ENCODE measurements around the gene PSMB11.
"Not testable (repeated sequence)": the region's sequence is repeated elsewhere in the genome, so short reads cannot be mapped to it uniquely, and the experiment has no call there.

PSMB11 gene

DNA sequence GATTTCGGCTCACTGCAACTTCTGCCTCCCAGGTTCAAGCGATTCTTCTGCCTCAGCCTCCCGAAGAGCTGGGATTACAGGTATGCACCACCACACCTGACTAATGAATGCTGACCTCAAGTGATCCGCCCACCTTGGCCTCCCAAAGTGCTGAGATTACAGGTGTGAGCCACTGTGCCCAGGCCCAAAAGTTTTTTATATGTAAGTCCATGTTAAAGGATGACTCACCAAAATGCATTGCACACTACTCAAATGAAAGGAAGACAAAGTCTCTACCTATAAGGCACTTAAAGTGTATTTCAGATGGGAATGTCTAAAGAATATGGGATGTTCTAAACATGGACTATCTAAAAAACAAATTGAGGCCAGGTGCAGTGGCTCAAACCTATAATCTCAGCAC is 37.7 kb upstream of the PSMB11 start:
- H3K4me3 ChIP-seq (ENCODE audit: low read length in 2 of 2); H3K27ac ChIP-seq (ENCODE audit: low read depth in 2 of 2, low read length in 2 of 2); H3K36me3 ChIP-seq (ENCODE audit: control insufficient read depth in 2 of 2, insufficient read depth in 2 of 2, low read length in 2 of 2); H3K9ac ChIP-seq (ENCODE audit: low read depth in 1 of 2, low read length in 2 of 2); H3K9me3 ChIP-seq (ENCODE audit: control insufficient read depth in 2 of 2, low read length in 2 of 2); H3K27me3 ChIP-seq (ENCODE audit: control insufficient read depth in 2 of 2, insufficient read depth in 2 of 2, low read length in 2 of 2): not testable (repeated sequence)
- peaks cover 21 to 26% of the 10 kb centered on the region in 2 donors for H3K4me1 ChIP-seq (ENCODE audit: control insufficient read depth in 2 of 2, insufficient read depth in 2 of 2, low read length in 2 of 2)

- peak overlapping the region in 1 of 2 donors; percentile 99 for H3K9ac ChIP-seq (ENCODE audit: low read depth in 1 of 2, low read length in 2 of 2)
- H3K4me1 ChIP-seq (ENCODE audit: control insufficient read depth in 2 of 2, insufficient read depth in 2 of 2, low read length in 2 of 2), result peaks cover 22 to 30% of the 10 kb centered on the region in 2 donors
- H3K4me3 ChIP-seq (ENCODE audit: low read length in 2 of 2), result peak overlapping the region in 1 of 2 donors; percentile 94
- no peaks in the 10 kb centered on the region for H3K36me3 ChIP-seq (ENCODE audit: control insufficient read depth in 2 of 2, insufficient read depth in 2 of 2, low read length in 2 of 2)
- H3K27me3 ChIP-seq (ENCODE audit: control insufficient read depth in 2 of 2, insufficient read depth in 2 of 2, low read length in 2 of 2), result no peaks in the 10 kb centered on the region
- H3K9me3 ChIP-seq (ENCODE audit: control insufficient read depth in 2 of 2, low read length in 2 of 2), result no peaks in the 10 kb centered on the region
- peak overlapping the region in 1 of 2 donors; percentile 98 for H3K27ac ChIP-seq (ENCODE audit: low read depth in 2 of 2, low read length in 2 of 2)
Measured at GRCh38 chr14:23005451-23006187, 36.4 kb upstream of the PSMB11 start.

- peak overlapping the region; percentile 96 to 98 for H3K27ac ChIP-seq (ENCODE audit: low read depth in 2 of 2, low read length in 2 of 2)
- no peaks in the 10 kb centered on the region for H3K27me3 ChIP-seq (ENCODE audit: control insufficient read depth in 2 of 2, insufficient read depth in 2 of 2, low read length in 2 of 2)
- peak overlapping the region; percentile 98 to 99 for H3K9ac ChIP-seq (ENCODE audit: low read depth in 1 of 2, low read length in 2 of 2)
- H3K4me1 ChIP-seq (ENCODE audit: control insufficient read depth in 2 of 2, insufficient read depth in 2 of 2, low read length in 2 of 2), result peaks cover 21 to 28% of the 10 kb centered on the region in 2 donors
- no peaks in the 10 kb centered on the region for H3K36me3 ChIP-seq (ENCODE audit: control insufficient read depth in 2 of 2, insufficient read depth in 2 of 2, low read length in 2 of 2)
- H3K4me3 ChIP-seq (ENCODE audit: low read length in 2 of 2), result peak overlapping the region; percentile 94 to 99
- no peaks in the 10 kb centered on the region for H3K9me3 ChIP-seq (ENCODE audit: control insufficient read depth in 2 of 2, low read length in 2 of 2)
Measured at GRCh38 chr14:23006188-23006534, 35.9 kb upstream of the PSMB11 start.

DNA sequence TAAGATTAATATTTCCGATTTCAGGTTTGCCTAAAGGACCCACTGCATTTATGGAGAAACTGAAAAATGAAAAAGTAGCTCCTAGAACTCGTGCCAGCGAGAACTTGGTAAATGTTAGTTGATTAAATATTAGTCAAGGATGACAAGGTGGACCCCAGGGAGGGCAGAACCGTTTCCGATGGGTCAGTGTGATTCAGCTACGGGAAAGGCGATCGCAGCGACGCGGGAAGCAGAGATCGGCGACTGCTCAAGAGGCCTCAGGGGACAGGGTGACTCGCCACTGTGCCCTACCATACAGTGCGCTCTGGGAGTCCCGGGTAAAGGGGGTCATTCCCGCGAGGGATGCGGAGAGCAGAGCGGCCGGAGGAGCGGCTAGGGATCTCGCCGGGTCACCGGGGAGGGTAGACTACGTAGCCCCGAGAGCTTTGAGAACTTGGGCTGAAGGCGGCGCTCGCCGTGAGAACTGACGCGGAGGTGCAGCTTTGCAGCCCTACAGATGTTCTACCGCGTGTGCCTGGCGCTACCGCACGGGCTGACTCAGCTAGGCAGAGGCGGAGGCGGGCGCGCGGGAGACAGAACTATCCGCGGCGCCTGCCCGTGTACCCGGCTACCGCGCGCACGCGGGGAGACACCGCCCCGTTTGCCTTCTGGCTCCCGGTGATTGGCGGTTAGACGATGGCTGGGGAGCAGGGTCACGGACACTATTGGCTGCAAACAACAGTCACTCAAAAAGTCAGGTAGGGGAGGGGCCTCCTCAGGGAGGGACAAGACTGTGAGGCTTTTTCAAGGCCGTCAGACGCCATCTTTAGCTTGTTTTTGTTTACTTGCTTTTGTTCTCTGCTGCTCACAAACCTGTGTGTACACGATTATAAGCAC is 35.2 kb upstream of the PSMB11 start:
- H3K4me1 ChIP-seq (ENCODE audit: control insufficient read depth in 2 of 2, insufficient read depth in 2 of 2, low read length in 2 of 2), result peaks cover 17 to 25% of the 10 kb centered on the region in 2 donors
- H3K27ac ChIP-seq (ENCODE audit: low read depth in 2 of 2, low read length in 2 of 2), result peak overlapping the region; percentile 96 to 98
- H3K4me3 ChIP-seq (ENCODE audit: low read length in 2 of 2), result peak overlapping the region; percentile 94 to 99
- peak overlapping the region; percentile 98 to 99 for H3K9ac ChIP-seq (ENCODE audit: low read depth in 1 of 2, low read length in 2 of 2)
- H3K36me3 ChIP-seq (ENCODE audit: control insufficient read depth in 2 of 2, insufficient read depth in 2 of 2, low read length in 2 of 2), result no peaks in the 10 kb centered on the region
- H3K27me3 ChIP-seq (ENCODE audit: control insufficient read depth in 2 of 2, insufficient read depth in 2 of 2, low read length in 2 of 2), result no peaks in the 10 kb centered on the region
- no peaks in the 10 kb centered on the region for H3K9me3 ChIP-seq (ENCODE audit: control insufficient read depth in 2 of 2, low read length in 2 of 2)

- Histone ChIP-seq H3K27ac (ENCODE audit: low read depth in 2 of 2, low read length in 2 of 2) (no peak overlapping the region), H3K4me1 (ENCODE audit: control insufficient read depth in 2 of 2, insufficient read depth in 2 of 2, low read length in 2 of 2) (peaks cover 17 to 25% of the 10 kb centered on the region in 2 donors), H3K9me3 (ENCODE audit: control insufficient read depth in 2 of 2, low read length in 2 of 2) (no peaks in the 10 kb centered on the region), H3K9ac (ENCODE audit: low read depth in 1 of 2, low read length in 2 of 2) (no peak overlapping the region), H3K36me3 (ENCODE audit: control insufficient read depth in 2 of 2, insufficient read depth in 2 of 2, low read length in 2 of 2) (no peaks in the 10 kb centered on the region), H3K4me3 (ENCODE audit: low read length in 2 of 2) (no peak overlapping the region), H3K27me3 (ENCODE audit: control insufficient read depth in 2 of 2, insufficient read depth in 2 of 2, low read length in 2 of 2) (no peaks in the 10 kb centered on the region)
Measured at GRCh38 chr14:23008831-23009230, 33.2 kb upstream of the PSMB11 start.

GRCh38 chr14:23009483-23009938 is 32.5 kb upstream of the PSMB11 start:
- Histone ChIP-seq H3K4me3 (ENCODE audit: low read length in 2 of 2) (peak overlapping the region; percentile 92), H3K27ac (ENCODE audit: low read depth in 2 of 2, low read length in 2 of 2) (peak overlapping the region; percentile 82 to 83), H3K9me3 (ENCODE audit: control insufficient read depth in 2 of 2, low read length in 2 of 2) (no peaks in the 10 kb centered on the region), H3K9ac (ENCODE audit: low read depth in 1 of 2, low read length in 2 of 2) (peak overlapping the region; percentile 60 to 76), H3K36me3 (ENCODE audit: control insufficient read depth in 2 of 2, insufficient read depth in 2 of 2, low read length in 2 of 2) (no peaks in the 10 kb centered on the region), H3K4me1 (ENCODE audit: control insufficient read depth in 2 of 2, insufficient read depth in 2 of 2, low read length in 2 of 2) (peaks cover 17 to 25% of the 10 kb centered on the region in 2 donors), H3K27me3 (ENCODE audit: control insufficient read depth in 2 of 2, insufficient read depth in 2 of 2, low read length in 2 of 2) (no peaks in the 10 kb centered on the region)

- Histone ChIP-seq H3K4me1 (ENCODE audit: control insufficient read depth in 2 of 2, insufficient read depth in 2 of 2, low read length in 2 of 2) (peaks cover 17 to 25% of the 10 kb centered on the region in 2 donors), H3K27ac (ENCODE audit: low read depth in 2 of 2, low read length in 2 of 2) (peak within 1 kb of the TSS; percentile 82 to 83), H3K27me3 (ENCODE audit: control insufficient read depth in 2 of 2, insufficient read depth in 2 of 2, low read length in 2 of 2) (no peaks in the 10 kb centered on the region), H3K36me3 (ENCODE audit: control insufficient read depth in 2 of 2, insufficient read depth in 2 of 2, low read length in 2 of 2) (no peaks in the 10 kb centered on the region), H3K9ac (ENCODE audit: low read depth in 1 of 2, low read length in 2 of 2) (peak within 1 kb of the TSS; percentile 68 to 76), H3K4me3 (ENCODE audit: low read length in 2 of 2) (peak within 1 kb of the TSS; percentile 92), H3K9me3 (ENCODE audit: control insufficient read depth in 2 of 2, low read length in 2 of 2) (no peaks in the 10 kb centered on the region)
Measured at GRCh38 chr14:23009939-23010726, 31.9 kb upstream of the PSMB11 start, which contains the start of gene C14orf93. C14orf93 (minus strand) TSS chr14:23010143; CDS start chr14:22999023, 11,120 bp downstream.

DNA sequence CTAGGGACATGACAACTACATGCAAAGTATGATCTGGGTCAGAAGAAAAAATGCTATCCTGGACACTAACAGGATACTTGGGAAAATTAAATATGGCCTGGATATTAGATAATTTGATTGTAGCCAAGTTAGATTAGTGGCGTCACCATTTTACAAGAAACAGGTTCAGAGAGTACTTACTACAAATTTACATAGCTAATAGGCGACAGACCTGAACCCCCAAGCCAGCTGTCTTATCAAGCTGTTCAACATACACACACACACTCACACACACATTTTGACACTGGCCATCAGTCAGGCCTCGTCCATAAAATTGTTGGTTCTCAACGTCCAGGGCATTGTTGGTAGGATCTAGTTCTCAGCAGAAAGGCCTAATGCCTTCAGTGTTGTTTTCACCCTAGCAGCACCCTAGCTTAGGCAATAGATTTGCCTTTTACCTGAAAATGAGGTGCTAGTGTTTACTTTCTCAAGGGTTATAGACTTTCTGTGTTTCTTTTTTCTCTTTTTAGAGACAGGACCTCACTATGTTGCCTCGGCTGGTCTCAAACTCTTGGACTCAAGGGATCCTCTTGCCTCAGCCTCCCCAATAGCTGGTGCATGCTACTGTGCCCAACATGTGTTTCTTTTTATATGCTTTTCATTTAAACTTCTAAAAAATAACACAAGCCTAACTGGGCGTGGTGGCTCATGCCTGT is 28.8 kb upstream of the PSMB11 start:
- no peak overlapping the region for H3K27ac ChIP-seq (ENCODE audit: low read depth in 2 of 2, low read length in 2 of 2)
- H3K36me3 ChIP-seq (ENCODE audit: control insufficient read depth in 2 of 2, insufficient read depth in 2 of 2, low read length in 2 of 2), result no peaks in the 10 kb centered on the region
- H3K9ac ChIP-seq (ENCODE audit: low read depth in 1 of 2, low read length in 2 of 2), result no peak overlapping the region
- no peaks in the 10 kb centered on the region for H3K9me3 ChIP-seq (ENCODE audit: control insufficient read depth in 2 of 2, low read length in 2 of 2)
- no peaks in the 10 kb centered on the region for H3K27me3 ChIP-seq (ENCODE audit: control insufficient read depth in 2 of 2, insufficient read depth in 2 of 2, low read length in 2 of 2)
- H3K4me3 ChIP-seq (ENCODE audit: low read length in 2 of 2), result no peak overlapping the region
- peaks cover 5 to 13% of the 10 kb centered on the region in 2 donors for H3K4me1 ChIP-seq (ENCODE audit: control insufficient read depth in 2 of 2, insufficient read depth in 2 of 2, low read length in 2 of 2)

DNA sequence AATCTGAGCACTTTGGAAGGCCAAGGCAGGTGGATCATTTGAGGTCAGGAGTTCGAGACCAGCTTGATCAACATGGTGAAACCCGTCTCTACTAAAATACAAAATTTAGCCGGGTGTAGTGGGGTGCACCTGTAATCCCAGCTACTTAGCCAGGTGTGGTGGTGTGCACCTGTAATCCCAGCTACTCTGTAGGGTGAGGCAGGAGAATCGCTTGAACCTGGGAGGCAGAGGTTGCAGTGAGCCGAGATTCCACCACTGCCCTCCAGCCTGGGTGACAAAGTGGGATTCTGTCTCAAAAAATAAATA is 28.3 kb upstream of the PSMB11 start:
- H3K27me3 ChIP-seq (ENCODE audit: control insufficient read depth in 2 of 2, insufficient read depth in 2 of 2, low read length in 2 of 2); H3K9me3 ChIP-seq (ENCODE audit: control insufficient read depth in 2 of 2, low read length in 2 of 2); H3K27ac ChIP-seq (ENCODE audit: low read depth in 2 of 2, low read length in 2 of 2); H3K9ac ChIP-seq (ENCODE audit: low read depth in 1 of 2, low read length in 2 of 2); H3K36me3 ChIP-seq (ENCODE audit: control insufficient read depth in 2 of 2, insufficient read depth in 2 of 2, low read length in 2 of 2); H3K4me3 ChIP-seq (ENCODE audit: low read length in 2 of 2): not testable (repeated sequence)
- H3K4me1 ChIP-seq (ENCODE audit: control insufficient read depth in 2 of 2, insufficient read depth in 2 of 2, low read length in 2 of 2), result peaks cover 5 to 12% of the 10 kb centered on the region in 2 donors
